ENCODE results near the gene FLT3.
"Not testable (repeated sequence)": the region's sequence is repeated elsewhere in the genome, so short reads cannot be mapped to it uniquely, and the experiment has no call there.

Gene FLT3

DNA sequence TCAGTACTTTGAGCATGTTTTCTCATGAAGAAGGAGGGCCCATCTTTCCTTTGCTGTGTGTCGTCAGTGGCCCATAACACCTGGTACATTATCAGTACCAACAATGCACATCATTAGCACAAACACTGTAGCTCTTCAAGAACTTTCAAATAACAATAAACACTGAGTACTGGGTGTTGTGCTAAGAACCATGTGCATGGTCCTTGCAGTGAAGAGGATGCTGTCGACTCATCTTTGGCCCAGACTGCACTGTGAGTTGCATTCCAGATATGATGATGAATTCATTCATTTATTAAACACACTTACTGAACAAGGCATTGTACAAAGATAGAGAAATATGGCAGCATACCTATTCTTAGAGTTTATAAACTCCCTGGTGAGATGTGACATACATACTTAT is 55.8 kb downstream of the FLT3 start:
- DNase-seq (ENCODE audit: low read depth), result no peak

- DNase-seq (ENCODE audit: low read depth), result no peak
Observed at GRCh38 chr13:28043224-28043623, 57.2 kb downstream of the FLT3 start.

- DNase-seq (ENCODE audit: low read depth), result no peak
Observed at GRCh38 chr13:28041501-28041900, 58.9 kb downstream of the FLT3 start.

GRCh38 chr13:28041031-28041461 is 59.3 kb downstream of the FLT3 start:
- DNase-seq (ENCODE audit: low read depth), result no peak

DNA sequence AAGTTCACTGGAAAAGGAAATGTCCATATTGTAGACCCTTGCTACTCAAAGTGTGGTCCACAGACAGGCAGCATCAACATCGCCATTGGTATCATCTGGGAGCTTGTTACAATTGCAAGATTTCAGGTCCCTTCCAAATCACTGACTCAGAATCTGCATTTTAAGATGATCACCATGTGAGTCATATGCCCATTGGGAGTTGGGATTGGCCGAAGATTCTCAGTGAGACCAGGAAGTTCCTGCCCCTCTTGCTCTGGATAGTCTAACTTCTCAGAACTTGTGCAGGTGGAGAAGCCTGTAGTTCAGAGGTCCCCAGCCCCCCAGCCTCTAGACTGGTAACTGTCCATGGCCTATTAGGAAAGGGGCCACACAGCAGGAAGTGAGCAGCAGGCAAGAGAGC is 63.0 kb downstream of the FLT3 start:
- no peak for DNase-seq (ENCODE audit: low read depth)

DNA sequence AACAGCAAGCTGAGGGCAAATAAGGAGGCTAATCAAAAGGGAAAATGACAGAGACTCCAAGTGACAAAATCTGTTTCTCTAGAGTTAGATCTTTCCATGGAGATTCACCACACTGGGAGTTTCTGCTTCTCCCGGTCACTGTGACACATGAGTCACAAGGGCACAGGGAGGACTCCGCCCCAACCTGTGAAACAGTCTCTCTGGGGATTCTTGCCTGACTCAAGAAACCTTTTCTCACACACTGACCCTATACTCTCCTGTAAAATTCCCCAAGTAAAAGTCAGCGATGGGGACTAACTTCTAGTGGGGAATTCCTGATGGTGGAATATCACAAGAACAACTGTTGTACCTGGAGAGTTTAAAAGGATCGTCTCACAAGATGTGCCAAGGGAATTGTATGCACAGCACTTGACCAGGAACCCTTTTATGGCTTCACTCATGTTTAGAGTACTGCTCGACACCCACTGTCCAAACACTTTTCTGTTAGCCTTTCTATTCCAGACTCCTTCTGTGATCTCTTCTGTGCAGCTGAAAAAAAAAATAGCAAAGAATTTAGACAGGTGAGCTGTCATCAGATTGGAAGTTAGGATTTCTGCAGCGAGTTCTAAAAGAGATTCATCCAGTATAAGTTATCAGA is 65.1 kb downstream of the FLT3 start:
- no peak for DNase-seq (ENCODE audit: low read depth)

DNA sequence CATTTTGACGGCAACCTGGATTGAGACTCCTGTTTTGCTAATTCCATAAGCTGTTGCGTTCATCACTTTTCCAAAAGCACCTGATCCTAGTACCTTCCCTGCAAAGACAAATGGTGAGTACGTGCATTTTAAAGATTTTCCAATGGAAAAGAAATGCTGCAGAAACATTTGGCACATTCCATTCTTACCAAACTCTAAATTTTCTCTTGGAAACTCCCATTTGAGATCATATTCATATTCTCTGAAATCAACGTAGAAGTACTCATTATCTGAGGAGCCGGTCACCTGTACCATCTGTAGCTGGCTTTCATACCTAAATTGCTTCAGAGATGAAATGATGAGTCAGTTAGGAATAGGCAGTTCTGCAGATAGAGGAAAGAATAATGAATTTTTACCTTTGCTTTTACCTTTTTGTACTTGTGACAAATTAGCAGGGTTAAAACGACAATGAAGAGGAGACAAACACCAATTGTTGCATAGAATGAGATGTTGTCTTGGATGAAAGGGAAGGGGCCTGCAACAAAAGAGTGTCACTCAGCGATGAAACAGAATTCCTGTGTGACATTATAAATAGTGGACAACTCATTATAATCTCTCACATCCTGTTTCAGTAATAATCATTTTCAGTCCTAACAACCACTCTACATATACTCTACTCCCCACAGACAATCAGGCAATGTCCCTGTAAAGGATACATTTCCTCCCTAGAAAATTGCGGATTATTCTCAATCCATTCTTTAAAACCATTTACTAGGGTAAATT is 66.3 kb downstream of the FLT3 start:
- no peak for DNase-seq (ENCODE audit: low read depth)

GRCh38 chr13:28032438-28032837 is 67.9 kb downstream of the FLT3 start:
- not testable (repeated sequence) for DNase-seq (ENCODE audit: low read depth)

DNA sequence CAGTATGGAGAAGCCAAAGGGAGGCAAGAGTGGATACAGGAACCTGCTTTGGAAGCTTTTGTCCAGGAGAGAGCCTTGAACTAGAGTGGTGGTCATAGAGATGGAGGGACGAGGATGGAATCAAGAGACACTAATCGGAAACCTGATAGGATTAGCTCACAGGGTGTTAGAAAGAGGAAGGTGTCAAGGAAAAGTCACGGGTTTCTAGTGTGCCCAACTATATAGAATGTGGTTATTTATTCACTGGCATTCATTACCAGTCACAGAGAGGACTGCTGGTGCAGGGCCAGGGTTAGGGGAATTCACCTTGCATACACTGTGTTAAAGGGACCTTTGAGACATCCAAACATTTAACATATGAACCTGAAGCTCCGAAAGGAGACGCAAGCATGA is 68.5 kb downstream of the FLT3 start:
- no peak for DNase-seq (ENCODE audit: low read depth)

DNA sequence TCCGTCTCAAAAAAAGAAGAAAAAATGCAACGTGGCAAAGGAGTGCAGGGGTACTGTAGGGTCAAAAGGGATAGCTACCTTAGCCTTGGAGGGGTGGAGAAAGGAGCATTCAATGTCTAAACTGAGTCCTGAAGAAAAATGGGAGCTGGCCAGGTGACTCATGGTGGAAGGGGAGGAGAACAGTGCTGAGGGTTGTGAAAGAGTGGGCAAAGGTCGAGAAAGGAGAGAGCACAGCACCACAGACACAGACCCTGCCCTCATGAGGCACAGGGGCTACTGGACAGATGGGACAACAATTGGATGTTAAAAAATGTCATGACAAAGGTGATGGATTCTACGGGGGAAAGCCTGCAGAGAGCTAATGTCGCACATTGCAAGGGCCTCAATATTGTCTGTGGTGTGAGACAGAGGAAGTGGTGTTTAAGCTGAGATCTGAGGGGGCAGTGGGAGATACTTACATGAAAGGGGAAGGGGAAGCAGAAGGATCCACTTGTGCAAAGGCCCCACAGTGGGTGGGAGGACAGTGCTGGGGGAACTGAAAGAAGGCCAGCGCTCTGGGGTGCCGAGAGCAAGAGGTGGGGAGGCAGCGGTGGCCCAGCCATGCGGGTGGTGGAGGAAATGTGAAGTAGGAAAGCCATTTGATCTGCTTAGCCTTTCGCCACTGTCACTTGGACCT is 69.0 kb downstream of the FLT3 start:
- DNase-seq (ENCODE audit: low read depth), result no peak

- DNase-seq (ENCODE audit: low read depth), result no peak
Observed at GRCh38 chr13:28027607-28028364, 72.6 kb downstream of the FLT3 start.

GRCh38 chr13:28027071-28027470 is 73.3 kb downstream of the FLT3 start:
- DNase-seq (ENCODE audit: low read depth), result no peak

DNA sequence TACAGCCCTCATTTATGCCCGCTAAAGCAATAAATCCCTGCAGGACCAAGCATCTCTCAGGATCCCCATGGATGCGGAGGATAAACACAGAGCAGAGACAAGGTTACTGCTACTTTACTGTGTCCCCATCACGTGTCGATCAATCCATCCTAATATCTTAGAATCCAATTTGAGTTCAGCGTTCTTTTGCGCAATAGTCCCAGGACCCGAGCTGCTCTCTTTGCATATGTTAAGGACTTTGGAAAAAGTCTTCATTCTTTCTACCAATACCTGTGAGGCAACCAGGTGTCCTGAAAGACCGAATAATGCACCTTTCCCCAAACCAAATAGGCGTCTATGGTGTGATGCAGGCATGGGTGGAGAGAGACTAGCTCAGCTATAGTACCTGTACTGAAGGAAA is 73.9 kb downstream of the FLT3 start:
- DNase-seq (ENCODE audit: low read depth), result no peak

DNA sequence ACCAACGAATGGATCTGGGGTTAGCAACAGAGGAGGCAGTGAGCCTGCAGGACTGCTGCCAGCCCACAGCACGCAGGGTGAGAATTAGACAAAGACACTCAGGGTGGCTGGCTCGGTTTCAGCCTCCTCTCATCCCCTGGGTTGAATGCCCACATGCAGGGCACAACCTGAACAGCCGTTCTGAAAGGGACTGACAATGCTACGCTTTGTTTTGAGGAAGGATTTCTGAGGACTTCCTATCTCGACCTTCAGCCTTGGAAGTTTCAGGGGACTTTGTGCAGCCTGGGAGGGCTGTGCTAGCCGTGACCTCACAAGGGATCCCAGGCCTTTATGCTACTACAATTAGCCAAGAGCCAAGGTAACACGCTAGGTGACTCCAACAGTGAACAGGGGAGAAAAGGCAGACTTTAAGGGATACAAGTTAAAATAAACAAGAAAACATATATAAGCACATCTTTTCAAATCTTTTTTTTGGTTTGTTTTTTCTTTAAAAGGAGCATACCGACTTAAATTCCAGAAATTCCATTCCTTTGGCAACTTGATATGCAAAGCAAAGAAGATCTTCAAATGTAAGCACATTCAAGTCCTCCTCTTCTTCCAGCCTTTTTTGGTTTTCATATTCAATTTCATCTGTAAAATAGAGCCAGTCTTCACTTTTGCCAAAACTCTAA is 77.4 kb downstream of the FLT3 start:
- DNase-seq (ENCODE audit: low read depth), result no peak

- DNase-seq (ENCODE audit: low read depth), result no peak
Observed at GRCh38 chr13:28014301-28014700, 86.1 kb downstream of the FLT3 start.

- DNase-seq (ENCODE audit: low read depth), result no peak
Observed at GRCh38 chr13:28013482-28013881, 86.9 kb downstream of the FLT3 start.

GRCh38 chr13:28012896-28013295 is 87.5 kb downstream of the FLT3 start:
- no peak for DNase-seq (ENCODE audit: low read depth)

GRCh38 chr13:28012383-28012782 is 88.0 kb downstream of the FLT3 start:
- no peak for DNase-seq (ENCODE audit: low read depth)

DNA sequence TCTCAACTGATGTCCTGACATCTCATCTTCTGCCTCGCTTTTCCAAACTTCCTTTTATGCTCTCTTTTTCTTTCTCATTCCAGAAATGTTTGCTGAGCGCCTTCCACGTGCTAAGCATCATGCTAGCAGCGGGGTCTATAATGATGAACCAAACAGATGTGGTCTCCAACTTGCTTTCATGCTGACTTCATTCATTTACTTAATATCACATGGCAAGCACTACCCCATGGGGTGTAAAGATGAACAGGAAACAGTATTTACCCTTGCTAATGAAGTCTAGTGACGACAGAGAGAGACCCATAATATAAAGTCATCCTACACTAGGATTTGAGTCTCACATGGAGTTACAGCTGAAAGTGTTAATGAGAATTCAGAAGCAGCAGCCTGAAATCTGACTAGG is 90.3 kb downstream of the FLT3 start:
- DNase-seq (ENCODE audit: low read depth), result no peak

DNA sequence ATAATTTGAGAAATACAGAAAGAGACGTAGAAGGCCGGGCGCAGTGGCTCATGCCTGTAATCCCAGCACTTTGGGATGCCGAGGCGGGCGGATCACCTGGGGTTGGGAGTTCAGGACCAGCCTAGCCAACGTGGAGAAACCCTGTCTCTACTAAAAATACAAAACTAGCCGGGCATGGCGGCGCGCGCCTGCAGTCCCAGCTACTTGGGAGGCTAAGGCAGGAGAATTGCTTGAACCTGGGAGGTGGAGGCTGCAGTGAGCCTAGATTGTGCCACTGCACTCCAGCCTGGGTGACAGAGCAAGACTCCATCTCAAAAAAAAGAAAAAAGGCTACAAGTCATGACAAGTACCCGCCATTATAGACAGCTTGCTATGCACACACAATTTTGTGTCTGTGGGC is 95.4 kb downstream of the FLT3 start:
- DNase-seq (ENCODE audit: low read depth), result not testable (repeated sequence)

- no peak for DNase-seq (ENCODE audit: low read depth)
Observed at GRCh38 chr13:28002886-28003698, 97.3 kb downstream of the FLT3 start.

Data from activated T-cell treated with anti-CD3 and anti-CD28 coated beads for 1 hour (primary cell).